Pancreas (tissue), 10 donors: Measurements from ENCODE around the gene CETP. TPM values are rescaled to one million over a fixed set of nuclear protein-coding genes. Genes with fewer than 3 reads are reported as not detected.
"Not testable (repeated sequence)": the region's sequence is repeated elsewhere in the genome, so short reads cannot be mapped to it uniquely, and the experiment has no call there.

Experiments used
- ATAC-seq, 4 donors: fragments of 200-7000 bp; cut with Tn5 transposase; one replicate each; pipeline versions ENCODE4 v1.8.0 to v1.9.1; 2020; ENCODE audit warnings: mild to moderate bottlenecking in 4 of 4, moderate library complexity in 4 of 4
- DNase-seq, 6 donors: peaks; one replicate each; pipeline ENCODE4 v3.0.0-alpha.2; 2020
- FAIRE-seq: peaks from 2 replicates; lab custom pipeline; 2012; peaks lifted over from hg19 to GRCh38; lab: Jason Lieb, UNC
- H3K27ac ChIP-seq, 4 donors: fragments of 200-600 bp; sonication (generic); 1 replicate in 3 of 4; 2 replicates in 1 of 4; pipeline versions ENCODE4 v1.5.0 to v1.8.0; 2020
- H3K27me3 ChIP-seq, 4 donors: fragments of 200-600 bp; one replicate each; pipeline ENCODE4 v1.8.0; 2021
- H3K36me3 ChIP-seq, 3 donors: fragments of 200-600 bp; sonication (generic) in 1 of 3; one replicate each; pipeline versions ENCODE4 v1.5.0 to v1.8.0; 2020 to 2021
- H3K4me1 ChIP-seq, 3 donors: fragments of 200-600 bp; one replicate each; pipeline ENCODE4 v1.8.0; 2021
- H3K4me3 ChIP-seq, 4 donors: fragments of 200-600 bp; sonication (generic) in 2 of 4; one replicate each; pipeline versions ENCODE4 v1.5.0 to v1.8.0; 2020 to 2021
- H3K9me3 ChIP-seq, 4 donors: fragments of 200-600 bp; one replicate each; pipeline ENCODE4 v1.8.0; 2021
- CTCF ChIP-seq, 4 donors: fragments of 200-600 bp; sonication (generic) in 3 of 4; IDR thresholded peaks; one replicate each; pipeline versions ENCODE4 v1.5.0 to v1.8.0; 2021; ENCODE audit warnings: antibody characterized with exemption in 4 of 4
- WGBS, 2 donors: extraction: QIAGEN DNeasy Blood & Tissue Kit; methylation state at CpG; one replicate each; pipeline ENCODE4 v1.1.7; 2013; 5-methylcytosine and 5-hydroxymethylcytosine counted together
- intact Hi-C, 3 donors: fragments of 100-400 bp; cut with DNase I; formaldehyde crosslinking; loops; one replicate each; pipeline versions ENCODE4 v1.11.1 to v1.14.2; 2022
- polyA plus RNA-seq, 2 donors: library from polyadenylated mRNA; stranded (reverse); fragments of 200-250 nt; gene quantifications; one replicate each; pipeline ENCODE4 v1.2.3, GENCODE V29; 2013
- total RNA-seq, 6 donors: library from RNA; stranded (reverse); fragmentation: NEBNext Ultra II Directional in 4 of 6; extraction: Animal tissue kit (Norgen Biotek cat#: 25700) in 4 of 6; gene quantifications; one replicate each; pipeline versions ENCODE4 v1.2.1 to v1.2.4, GENCODE V29; 2021 to 2023
- donor health status: healthy with polysubstance abuse.
- donor health status: DM: no; HTN: no; CAD: no; lungs with moderate emphysema.
- donor health status: DM: no; HTN: no; CAD: no.
- donor health status: control.
- donor health status: control.
- donor health status: Bipolar disorder and iron deficiency.
- donor health status: DM: yes; HTN: yes; CAD: no.
- donor health status: DM: no; HTN: no; CAD: no.
- donor health status: DM: no; HTN: no; CAD: no.
- donor health status: DM: yes; HTN: yes; CAD: no.

Gene CETP
- total and polyA plus RNA-seq, 8 donors = 0.12 to 1.0 (median 0.26) TPM; not detected in 1

GRCh38 chr16:56931271-56931891, 30.4 kb upstream of the CETP start:
- WGBS, 2 donors = 6 to 8% methylated on average over 25 of the region's 25 CpGs
- H3K4me1 ChIP-seq = peaks cover 4 to 35% (median 8%) of the 10 kb centered on the region in 3 donors
- intact Hi-C loops = loop anchor here in 1 of 3 donors (5.0 kb wide), 1 partner anchor 59 kb away; no protein-coding TSS in a partner anchor
- H3K27ac ChIP-seq = peak overlapping the region; percentile 99 to 100 (median 99)
- FAIRE-seq = no peak
- H3K9me3 ChIP-seq = no peaks in the 10 kb centered on the region
- H3K27me3 ChIP-seq = no peaks in the 10 kb centered on the region
- peak in 5 of 6 donors; percentile 46 to 71 (median 56) for DNase-seq
- no peak for TF ChIP-seq CTCF (IDR thresholded peaks at IDR 0.05)
- H3K4me3 ChIP-seq = peak overlapping the region; percentile 19 to 100 (median 99)
- peak in 3 of 4 donors; percentile 0 to 2 (median 1) for ATAC-seq
- H3K36me3 ChIP-seq = peaks cover 0 to 31% (median 9%) of the 10 kb centered on the region in 3 donors

- peak within 1 kb of the TSS; percentile 99 to 100 (median 99) for H3K4me3 ChIP-seq
- 0% methylated on average over 76 to 83 of the region's 83 CpGs for WGBS, 2 donors
- peaks cover 4 to 40% (median 8%) of the 10 kb centered on the region in 3 donors for H3K4me1 ChIP-seq
- peak in 1 of 4 donors; percentile 6 for TF ChIP-seq CTCF (IDR thresholded peaks at IDR 0.05)
- peaks cover 0 to 38% (median 17%) of the 10 kb centered on the region in 3 donors for H3K36me3 ChIP-seq
- no peaks in the 10 kb centered on the region for H3K9me3 ChIP-seq
- FAIRE-seq (peak; percentile 17), ATAC-seq (peak; percentile 82 to 94 (median 86)), DNase-seq (peak; percentile 99 to 100 (median 99))
- intact Hi-C loops = loop anchor here in 1 of 3 donors (5.0 kb wide), 1 partner anchor 60 kb away; no protein-coding TSS in a partner anchor
- H3K27me3 ChIP-seq = no peaks in the 10 kb centered on the region
- peak within 1 kb of the TSS; percentile 99 to 100 (median 99) for H3K27ac ChIP-seq
Observed at GRCh38 chr16:56931892-56932720, 29.6 kb upstream of the CETP start, which contains the start of gene HERPUD1. Gene HERPUD1, plus strand, starts transcription at chr16:56932142. Its CDS starts 103 bp downstream, at chr16:56932245.

GRCh38 chr16:56932721-56933619, 28.8 kb upstream of the CETP start:
- Histone ChIP-seq H3K9me3 (no peaks in the 10 kb centered on the region), H3K4me3 (peak overlapping the region; percentile 99 to 100 (median 99)), H3K4me1 (peaks cover 9 to 49% (median 12%) of the 10 kb centered on the region in 3 donors), H3K27me3 (no peaks in the 10 kb centered on the region), H3K36me3 (peaks cover 0 to 47% (median 25%) of the 10 kb centered on the region in 3 donors), H3K27ac (peak overlapping the region; percentile 99 to 100 (median 99))
- WGBS, 2 donors = 1% methylated on average over 25 of the region's 25 CpGs
- no peak for TF ChIP-seq CTCF (IDR thresholded peaks at IDR 0.05)
- intact Hi-C loops = loop anchor here in 1 of 3 donors (5.0 kb wide), 1 partner anchor 61 kb away; no protein-coding TSS in a partner anchor
- DNase-seq (peak; percentile 78 to 91 (median 81)), ATAC-seq (peak; percentile 43 to 74 (median 63)), FAIRE-seq (no peak)

GRCh38 chr16:56933828-56934598, 27.7 kb upstream of the CETP start:
- H3K9me3 ChIP-seq = no peaks in the 10 kb centered on the region
- peak overlapping the region; percentile 99 to 100 (median 99) for H3K4me3 ChIP-seq
- ATAC-seq = no peak
- peaks cover 10 to 56% (median 14%) of the 10 kb centered on the region in 3 donors for H3K4me1 ChIP-seq
- H3K36me3 ChIP-seq = peaks cover 2 to 58% (median 33%) of the 10 kb centered on the region in 3 donors
- TF ChIP-seq CTCF (IDR thresholded peaks at IDR 0.05) = no peak
- intact Hi-C loops = loop anchor here in 1 of 3 donors (5.0 kb wide), 1 partner anchor 62 kb away; no protein-coding TSS in a partner anchor
- FAIRE-seq = no peak
- no peak for DNase-seq
- WGBS, 2 donors = 3% methylated on average over 8 of the region's 8 CpGs
- H3K27ac ChIP-seq = peak overlapping the region; percentile 99 to 100 (median 99)
- H3K27me3 ChIP-seq = no peaks in the 10 kb centered on the region

GRCh38 chr16:56934599-56935145, 27.1 kb upstream of the CETP start:
- not testable (repeated sequence) for H3K27me3 ChIP-seq, H3K9me3 ChIP-seq, DNase-seq, FAIRE-seq, ATAC-seq
- Histone ChIP-seq H3K36me3 (peaks cover 8 to 64% (median 39%) of the 10 kb centered on the region in 3 donors), H3K4me1 (peaks cover 14 to 62% (median 19%) of the 10 kb centered on the region in 3 donors), H3K27ac (peak overlapping the region in 2 of 4 donors; percentile 99 to 100), H3K4me3 (peak overlapping the region; percentile 99 to 100 (median 99))
- intact Hi-C loops = loop anchor here in 1 of 3 donors (5.0 kb wide), 1 partner anchor 62 kb away; no protein-coding TSS in a partner anchor
- 18 to 26% methylated on average over 8 of the region's 8 CpGs for WGBS, 2 donors
